ENCODE measurements around the gene BSG.
"Not testable (repeated sequence)": the region's sequence is repeated elsewhere in the genome, so short reads cannot be mapped to it uniquely, and the experiment has no call there.

BSG gene

DNA sequence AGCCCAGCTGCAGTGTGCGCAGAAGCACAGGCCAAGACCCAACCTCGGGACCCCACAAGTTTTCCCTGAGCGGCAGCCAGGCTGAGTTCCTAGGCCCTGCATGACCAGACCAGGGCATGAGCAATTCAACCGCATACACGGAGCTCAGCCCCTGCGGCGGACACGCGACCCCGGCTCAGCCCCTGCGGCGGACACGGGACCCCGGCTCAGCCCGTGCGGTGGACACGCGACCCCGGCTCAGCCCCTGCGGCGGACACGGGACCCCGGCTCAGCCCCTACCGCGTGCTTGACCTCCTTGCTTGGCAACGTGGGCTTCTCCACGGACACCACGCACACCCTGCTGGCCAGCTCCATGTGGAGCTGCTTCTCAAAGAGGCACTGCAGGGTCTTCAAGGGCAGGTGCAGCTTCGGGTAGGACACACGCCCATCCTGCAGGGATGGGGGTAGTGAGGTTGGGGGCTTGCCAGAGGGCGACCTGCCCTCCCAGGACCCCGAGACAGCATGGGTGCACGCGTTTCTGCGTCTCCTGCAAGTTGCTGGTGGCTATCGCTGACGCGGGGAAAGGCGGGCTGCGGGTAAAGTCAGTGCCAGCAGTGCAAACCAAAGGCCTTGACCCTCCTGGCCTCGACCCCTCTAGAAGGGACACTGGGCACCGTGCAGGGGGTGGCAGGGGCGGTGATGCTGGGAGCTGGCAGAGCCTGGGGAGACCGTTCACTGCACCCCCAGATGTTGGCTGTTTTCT, 51.0 kb downstream of the BSG start:
- DNase-seq, result no peak

GRCh38 chr19:623974-624373, 51.6 kb downstream of the BSG start:
- DNase-seq, result no peak

GRCh38 chr19:624433-625109, 52.2 kb downstream of the BSG start:
- no peak for DNase-seq

DNA sequence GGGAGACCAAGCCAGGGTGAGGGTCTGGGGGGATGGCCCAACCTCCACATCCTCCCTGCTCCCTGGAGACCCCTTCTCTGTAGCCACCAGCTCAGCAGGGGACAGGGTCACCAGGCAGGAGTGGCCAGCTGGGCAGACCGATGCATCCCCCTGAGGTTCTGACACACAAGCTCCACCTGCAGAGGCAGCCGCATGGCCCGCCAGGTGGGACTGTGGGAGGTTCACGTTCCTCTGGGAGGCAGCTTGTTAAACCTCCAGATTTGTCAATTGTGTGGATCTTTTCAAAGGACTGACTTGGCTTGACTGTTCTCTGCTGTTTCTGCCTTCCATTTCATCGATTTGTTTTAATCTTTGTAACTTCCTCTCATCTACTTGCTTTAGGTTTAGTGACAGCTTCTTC, 52.9 kb downstream of the BSG start:
- DNase-seq, result no peak

DNA sequence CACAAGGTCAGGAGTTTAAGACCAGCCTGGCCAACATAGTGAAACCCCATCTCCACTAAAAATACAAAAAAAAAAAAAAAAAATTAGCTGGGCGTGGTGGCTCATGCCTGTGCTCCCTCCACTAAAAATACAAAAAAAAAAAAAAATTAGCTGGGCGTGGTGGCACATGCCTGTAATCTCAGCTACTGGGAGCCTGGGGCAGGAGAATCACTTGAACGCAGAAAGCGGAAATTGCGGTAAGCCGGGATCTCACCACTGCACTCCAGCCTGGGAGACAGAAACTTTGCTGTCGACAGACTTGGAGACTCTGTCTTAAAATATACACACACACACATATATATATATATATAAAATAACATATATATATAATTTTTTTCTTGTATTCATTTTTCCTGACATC, 54.2 kb downstream of the BSG start:
- DNase-seq, result not testable (repeated sequence)

DNA sequence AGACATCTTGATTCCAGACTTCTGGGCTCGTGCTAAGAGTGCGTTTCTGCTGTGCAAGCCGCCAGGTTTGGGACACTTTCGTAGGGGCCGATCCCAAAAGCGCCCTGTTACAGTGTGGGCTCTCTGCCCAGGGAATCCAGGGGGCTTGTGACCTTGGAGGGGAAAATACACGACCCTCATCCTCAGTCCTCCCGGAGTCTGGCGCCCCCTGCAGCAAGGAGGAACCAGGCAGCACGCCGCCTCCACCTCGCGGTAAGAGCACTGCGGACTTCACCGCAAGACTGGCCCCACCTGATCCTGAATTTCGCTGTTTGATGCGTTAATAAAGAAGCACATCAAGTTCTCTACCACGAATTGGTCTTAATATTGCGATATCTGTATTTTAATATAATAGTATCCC, 55.8 kb downstream of the BSG start:
- no peak for DNase-seq

DNA sequence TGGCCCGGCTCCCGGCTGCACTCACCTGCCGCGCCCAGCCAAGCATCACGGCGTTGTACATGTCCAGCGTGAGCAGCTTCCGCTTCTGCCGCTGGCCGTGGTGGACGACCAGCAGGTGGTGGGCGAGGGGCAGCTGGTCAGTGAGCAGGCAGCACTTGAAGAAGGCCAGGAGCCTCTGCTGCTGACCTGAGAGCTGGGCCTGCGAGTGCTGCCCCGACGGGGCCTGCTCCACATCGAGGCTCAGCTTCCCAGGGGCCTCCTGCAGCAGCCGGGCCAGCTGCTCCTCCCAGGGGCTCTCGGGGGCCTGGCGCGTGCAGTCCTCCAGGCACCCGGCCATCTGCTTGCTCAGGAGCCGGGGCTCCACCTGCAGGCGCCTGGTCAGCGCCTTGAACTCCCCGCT, 57.1 kb downstream of the BSG start:
- DNase-seq, result peak; percentile 66

DNA sequence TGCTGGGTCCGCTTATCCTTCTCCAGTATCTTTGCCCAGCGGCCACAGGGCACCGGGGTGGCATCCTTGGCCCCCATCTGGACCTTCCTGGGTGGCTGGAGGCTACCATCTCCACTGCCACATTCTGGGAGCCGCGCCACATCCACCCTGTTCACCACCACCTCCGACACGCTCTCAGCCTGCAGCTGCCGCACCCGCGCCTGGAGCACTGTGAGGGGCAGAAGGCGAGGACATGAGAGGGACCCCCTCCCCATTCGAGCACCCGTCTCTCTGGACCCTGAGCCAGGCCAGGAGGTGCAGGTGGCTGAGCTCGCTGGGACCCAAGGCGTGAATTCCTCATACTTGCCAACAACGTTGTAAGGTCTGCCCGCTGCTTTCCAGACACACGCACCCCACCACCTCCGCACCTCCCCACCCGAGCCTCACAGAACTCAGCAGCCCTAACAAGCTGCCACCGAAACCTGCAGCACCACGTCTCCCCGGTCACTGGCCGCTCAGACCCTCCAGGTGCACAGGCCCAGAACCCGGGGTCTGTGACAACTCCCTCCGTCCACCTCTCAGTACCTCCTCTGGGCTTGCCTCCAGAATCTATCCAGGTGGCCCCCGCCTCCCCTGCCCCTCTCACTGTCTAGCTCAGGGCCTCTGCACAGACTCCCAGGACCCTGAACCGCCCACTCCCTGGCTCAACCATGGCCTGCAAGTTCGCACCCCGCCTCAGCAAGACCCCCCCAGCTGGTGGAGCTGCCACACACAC, 57.7 kb downstream of the BSG start:
- no peak for DNase-seq

DNA sequence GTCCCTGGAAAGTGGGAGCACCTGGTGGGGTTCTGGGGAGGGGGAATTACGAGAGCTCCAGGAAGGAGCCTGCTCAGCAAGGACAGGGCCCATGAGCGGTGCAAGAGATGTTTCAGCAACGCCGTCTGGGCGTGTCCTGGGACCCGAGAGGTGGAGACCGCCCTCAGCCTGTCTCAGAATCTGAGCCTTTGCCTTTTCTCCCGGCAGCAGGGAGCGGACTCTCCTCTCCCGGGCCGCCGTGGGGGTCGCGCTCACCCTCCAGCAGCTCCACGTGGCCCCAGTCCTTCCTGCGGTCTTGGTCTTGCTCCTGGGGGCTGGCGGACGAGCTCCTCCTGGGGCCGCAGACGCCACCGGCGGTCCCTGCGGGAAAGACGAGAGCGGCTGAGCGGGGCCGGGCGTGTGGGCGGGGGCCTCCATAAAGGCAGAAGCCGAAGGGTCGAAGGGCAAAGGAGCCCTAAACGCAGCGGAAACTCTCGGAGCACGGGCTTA, 60.2 kb downstream of the BSG start:
- DNase-seq, result peak; percentile 23

All from NCI-H146 (cell line).